Testis (tissue), 3 donors: ENCODE data around the gene DOLK. TPM values are rescaled to one million over a fixed set of nuclear protein-coding genes. Genes with fewer than 3 reads are reported as not detected.

Experiments used
- DNase-seq: peaks from one replicate; pipeline ENCODE4 v3.0.0-alpha.2; 2019
- H3K27ac ChIP-seq, 2 donors: fragments of 200-600 bp; sonication (generic); one replicate each; pipeline ENCODE4 v1.5.1; 2019
- H3K27me3 ChIP-seq: fragments of 200-600 bp; sonication (generic); one replicate; pipeline ENCODE4 v1.5.1; 2019
- H3K36me3 ChIP-seq: fragments of 200-600 bp; sonication (generic); one replicate; pipeline ENCODE4 v1.5.1; 2017; ENCODE audit warnings: low read depth; ENCODE audit errors: missing control alignments
- H3K4me1 ChIP-seq: fragments of 200-600 bp; sonication (generic); one replicate; pipeline ENCODE4 v1.5.1; 2019
- H3K4me3 ChIP-seq, 2 donors: fragments of 200-600 bp; sonication (generic); one replicate each; pipeline ENCODE4 v1.5.1; 2017 to 2019
- H3K9me3 ChIP-seq: fragments of 200-600 bp; sonication (generic); one replicate; pipeline ENCODE4 v1.5.1; 2017
- POLR2A ChIP-seq: fragments of 450-650 bp; IDR thresholded peaks from one replicate; pipeline ENCODE4 v1.6.1; 2017; ENCODE audit warnings: antibody characterized with exemption, mild to moderate bottlenecking, moderate library complexity
- WGBS, 2 donors: methylation state at CpG; one replicate each; pipeline ENCODE4 v1.1.5; 2018; 5-methylcytosine and 5-hydroxymethylcytosine counted together
- intact Hi-C: fragments of 100-400 bp; cut with DNase I; formaldehyde crosslinking; loops from one replicate; pipeline ENCODE4 v1.15.1; 2023; ENCODE audit warnings: low total_unique reads
- polyA plus RNA-seq: library from polyadenylated mRNA; stranded (reverse); fragments of 350-450 nt; fragmentation: Illumina TruSeq; extraction: RNeasy Lipid Tissue Mini Kit (QIAGEN cat#74804); gene quantifications from one replicate; pipeline ENCODE4 v1.2.3, GENCODE V29; 2014; ENCODE audit warnings: low read depth, low replicate concordance; ENCODE audit not compliant: insufficient read depth
- total RNA-seq, 2 donors: library from RNA; depleted of rRNA; stranded (reverse); fragments of >200 nt; gene quantifications; one replicate each; pipeline ENCODE4 v1.2.3, GENCODE V29; 2016
- TF ChIP-seq, protein P1 (sequence below), 3 experiments: fragments of 450-650 bp in 2 of 3; fragments of 200-600 bp in 1 of 3; sonication (generic) in 1 of 3; IDR thresholded peaks; one replicate each; pipeline ENCODE4 v1.5.1; 2016 to 2019; ENCODE audit warnings: antibody characterized with exemption in 3 of 3, mild to moderate bottlenecking in 2 of 3, moderate library complexity in 1 of 3

DOLK gene
- total and polyA plus RNA-seq, 3 donors from 2014 or later, result 26.4 to 36.9 (median 29.4) TPM

DNA sequence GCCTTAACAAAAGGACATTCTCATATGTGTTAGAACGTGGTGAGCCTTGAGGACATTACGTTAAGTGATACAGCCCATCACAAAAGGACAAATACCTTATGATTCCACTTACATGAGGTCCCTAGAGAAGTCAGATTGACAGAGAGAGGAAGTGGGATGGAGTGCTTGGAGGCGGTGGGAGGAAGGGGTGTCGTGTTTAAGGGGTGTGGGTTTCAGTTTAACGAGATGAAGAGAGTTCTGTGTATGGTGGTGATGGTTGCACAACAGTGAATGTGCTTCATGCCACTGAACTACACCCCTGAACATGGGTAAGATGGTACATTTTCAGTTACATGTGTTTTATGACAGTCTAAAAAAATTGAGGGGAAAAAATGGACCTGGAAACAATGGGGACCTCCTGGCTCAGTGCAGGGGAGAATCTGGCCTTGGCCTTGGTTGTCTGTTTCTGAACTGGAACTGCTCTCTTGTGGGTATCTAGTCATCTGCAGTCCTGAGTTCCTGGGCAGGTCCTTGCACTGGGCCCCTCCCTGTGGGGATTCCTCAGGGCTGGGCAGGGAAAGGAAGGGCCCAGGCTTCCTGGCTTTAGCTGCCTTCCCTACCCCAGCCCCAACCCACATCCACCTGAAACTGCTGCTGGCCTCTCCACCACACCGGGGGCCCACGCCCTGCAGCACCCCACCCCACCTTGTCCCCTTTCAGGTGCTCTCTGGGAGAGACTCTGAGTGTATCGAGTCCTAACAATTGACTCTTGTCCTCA, 47.7 kb downstream of the DOLK start:
- Histone ChIP-seq H3K36me3 (no peaks in the 10 kb centered on the region), H3K27ac (no peak overlapping the region), H3K27me3 (no peaks in the 10 kb centered on the region), H3K4me3 (no peak overlapping the region), H3K4me1 (peaks cover 16% of the 10 kb centered on the region), H3K9me3 (no peaks in the 10 kb centered on the region)
- 60 to 63% methylated on average over 7 to 8 of the region's 8 CpGs for WGBS, 2 donors
- no peak for TF ChIP-seq POLR2A
- TF ChIP-seq, protein P1, sequence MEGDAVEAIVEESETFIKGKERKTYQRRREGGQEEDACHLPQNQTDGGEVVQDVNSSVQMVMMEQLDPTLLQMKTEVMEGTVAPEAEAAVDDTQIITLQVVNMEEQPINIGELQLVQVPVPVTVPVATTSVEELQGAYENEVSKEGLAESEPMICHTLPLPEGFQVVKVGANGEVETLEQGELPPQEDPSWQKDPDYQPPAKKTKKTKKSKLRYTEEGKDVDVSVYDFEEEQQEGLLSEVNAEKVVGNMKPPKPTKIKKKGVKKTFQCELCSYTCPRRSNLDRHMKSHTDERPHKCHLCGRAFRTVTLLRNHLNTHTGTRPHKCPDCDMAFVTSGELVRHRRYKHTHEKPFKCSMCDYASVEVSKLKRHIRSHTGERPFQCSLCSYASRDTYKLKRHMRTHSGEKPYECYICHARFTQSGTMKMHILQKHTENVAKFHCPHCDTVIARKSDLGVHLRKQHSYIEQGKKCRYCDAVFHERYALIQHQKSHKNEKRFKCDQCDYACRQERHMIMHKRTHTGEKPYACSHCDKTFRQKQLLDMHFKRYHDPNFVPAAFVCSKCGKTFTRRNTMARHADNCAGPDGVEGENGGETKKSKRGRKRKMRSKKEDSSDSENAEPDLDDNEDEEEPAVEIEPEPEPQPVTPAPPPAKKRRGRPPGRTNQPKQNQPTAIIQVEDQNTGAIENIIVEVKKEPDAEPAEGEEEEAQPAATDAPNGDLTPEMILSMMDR (IDR thresholded peaks at IDR 0.05), result no peak
- DNase-seq, result no peak
- intact Hi-C loops, result no loop called here

- WGBS, 2 donors, result 82 to 85% methylated on average over 10 to 18 of the region's 18 CpGs
- Histone ChIP-seq H3K4me3 (no peak overlapping the region), H3K9me3 (no peaks in the 10 kb centered on the region), H3K27me3 (no peaks in the 10 kb centered on the region), H3K27ac (peak overlapping the region in 1 of 2 donors; percentile 41), H3K36me3 (no peaks in the 10 kb centered on the region), H3K4me1 (peaks cover 16% of the 10 kb centered on the region)
- TF ChIP-seq, protein P1 (IDR thresholded peaks at IDR 0.05), result no peak
- TF ChIP-seq POLR2A, result no peak
- intact Hi-C loops, result no loop called here
- DNase-seq, result no peak
These were observed 48.4 kb downstream of the DOLK start for GRCh38 chr9:128898845-128899565.

GRCh38 chr9:128898382-128898781, 49.0 kb downstream of the DOLK start:
- TF ChIP-seq, protein P1 (IDR thresholded peaks at IDR 0.05), result no peak
- TF ChIP-seq POLR2A, result no peak
- Histone ChIP-seq H3K4me1 (peaks cover 17% of the 10 kb centered on the region), H3K27me3 (no peaks in the 10 kb centered on the region), H3K36me3 (no peaks in the 10 kb centered on the region), H3K4me3 (no peak overlapping the region), H3K27ac (no peak overlapping the region), H3K9me3 (no peaks in the 10 kb centered on the region)
- no peak for DNase-seq
- intact Hi-C loops, result no loop called here
- 91 to 98% methylated on average over 4 to 5 of the region's 5 CpGs for WGBS, 2 donors

DNA sequence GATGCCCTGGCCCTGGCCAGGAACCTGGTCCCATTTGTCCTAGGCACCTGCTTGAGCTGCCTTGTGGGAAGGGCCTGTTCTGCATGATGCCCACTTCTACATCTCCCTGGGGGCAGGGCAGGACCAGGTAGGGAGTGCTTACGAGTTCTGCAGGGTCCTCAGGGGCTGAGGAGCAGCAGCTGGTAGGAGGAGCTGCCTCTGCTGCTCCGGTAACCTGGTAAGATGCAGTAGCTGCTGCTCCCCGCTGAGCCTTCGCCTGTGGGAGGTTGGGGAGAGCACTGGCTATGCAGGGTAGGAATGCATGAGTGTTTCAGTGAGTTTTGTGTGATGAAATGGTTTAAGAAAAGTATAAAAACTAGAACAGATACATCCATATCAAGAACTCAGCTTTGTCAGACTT, 51.8 kb downstream of the DOLK start:
- Histone ChIP-seq H3K4me1 (peaks cover 36% of the 10 kb centered on the region), H3K27me3 (no peaks in the 10 kb centered on the region), H3K4me3 (no peak overlapping the region), H3K9me3 (no peaks in the 10 kb centered on the region), H3K27ac (peak overlapping the region in 1 of 2 donors; percentile 24), H3K36me3 (no peaks in the 10 kb centered on the region)
- WGBS, 2 donors, result 38 to 47% methylated on average over 4 of the region's 4 CpGs
- no peak for DNase-seq
- intact Hi-C loops, result no loop called here
- TF ChIP-seq, protein P1 (IDR thresholded peaks at IDR 0.05), result no peak
- TF ChIP-seq POLR2A, result no peak

Other genes starting within 250 kb of the DOLK start
- 1 to 10 TPM; 3.6 to 7.2 TPM for gene PKN3, start 245.1 kb downstream of the DOLK start, total RNA-seq
- gene PKN3, start 245.1 kb downstream of the DOLK start, polyA plus RNA-seq, result 4.2 TPM
- 10 to 100 TPM; 36.4 to 57.5 TPM for gene ZDHHC12, start 223.5 kb downstream of the DOLK start, total RNA-seq
- 39.3 TPM for gene ZDHHC12, start 223.5 kb downstream of the DOLK start, polyA plus RNA-seq
- 100 to 1,000 TPM in 1 of 2 donors, 10 to 100 TPM in 1; 96.8 to 112 TPM for gene ZER1, start 175.7 kb downstream of the DOLK start, total RNA-seq
- gene ZER1, start 175.7 kb downstream of the DOLK start, polyA plus RNA-seq, result 118 TPM
- gene TBC1D13, start 160.3 kb downstream of the DOLK start, total RNA-seq, result 10 to 100 TPM; 14.3 to 15.7 TPM
- 15.5 TPM for gene TBC1D13, start 160.3 kb downstream of the DOLK start, polyA plus RNA-seq
- gene ENDOG, start 129.1 kb downstream of the DOLK start, total RNA-seq, result 10 to 100 TPM; 28.9 to 30.4 TPM
- gene ENDOG, start 129.1 kb downstream of the DOLK start, polyA plus RNA-seq, result 33.9 TPM
- gene SPOUT1, start 117.8 kb downstream of the DOLK start, total RNA-seq, result 10 to 100 TPM; 34.0 to 43.2 TPM
- gene SPOUT1, start 117.8 kb downstream of the DOLK start, polyA plus RNA-seq, result 14.4 TPM
- gene KYAT1, start 65.7 kb downstream of the DOLK start, total RNA-seq, result 10 to 100 TPM; 14.0 to 18.0 TPM
- gene KYAT1, start 65.7 kb downstream of the DOLK start, polyA plus RNA-seq, result 11.6 TPM
- gene LRRC8A, start 65.5 kb downstream of the DOLK start, total RNA-seq, result 10 to 100 TPM; 54.3 to 61.3 TPM
- 30.9 TPM for gene LRRC8A, start 65.5 kb downstream of the DOLK start, polyA plus RNA-seq
- 10 to 100 TPM; 10.9 to 18.5 TPM for gene PHYHD1, start 26.6 kb downstream of the DOLK start, total RNA-seq
- gene PHYHD1, start 26.6 kb downstream of the DOLK start, polyA plus RNA-seq, result 15.1 TPM
- gene NUP188, start 96 bp upstream of the DOLK start, total RNA-seq, result 100 to 1,000 TPM; 165 to 184 TPM
- 241 TPM for gene NUP188, start 96 bp upstream of the DOLK start, polyA plus RNA-seq
- gene SH3GLB2, start 80.7 kb upstream of the DOLK start, total RNA-seq, result 10 to 100 TPM; 88.8 to 92.2 TPM
- gene SH3GLB2, start 80.7 kb upstream of the DOLK start, polyA plus RNA-seq, result 62.3 TPM
- gene MIGA2, start 89.0 kb upstream of the DOLK start, total RNA-seq, result 10 to 100 TPM; 42.0 to 42.7 TPM
- 22.9 TPM for gene MIGA2, start 89.0 kb upstream of the DOLK start, polyA plus RNA-seq
- 10 to 100 TPM; 14.0 to 14.4 TPM for gene DOLPP1, start 133.5 kb upstream of the DOLK start, total RNA-seq
- gene DOLPP1, start 133.5 kb upstream of the DOLK start, polyA plus RNA-seq, result 17.9 TPM
- 100 to 1,000 TPM; 188 to 272 TPM for gene CRAT, start 163.2 kb upstream of the DOLK start, total RNA-seq
- 451 TPM for gene CRAT, start 163.2 kb upstream of the DOLK start, polyA plus RNA-seq
- 100 to 1,000 TPM; 163 to 177 TPM for gene PTPA, start 163.8 kb upstream of the DOLK start, total RNA-seq
- gene PTPA, start 163.8 kb upstream of the DOLK start, polyA plus RNA-seq, result 268 TPM
- gene IER5L, start 230.7 kb upstream of the DOLK start, total RNA-seq, result 10 to 100 TPM; 12.6 to 25.4 TPM
- gene IER5L, start 230.7 kb upstream of the DOLK start, polyA plus RNA-seq, result 4.8 TPM